B cell (primary cell): Measurements from ENCODE around the gene NBR1. TPM values are rescaled to one million over a fixed set of nuclear protein-coding genes. Genes with fewer than 3 reads are reported as not detected.

Experiments used
- ATAC-seq: fragments of 200-7000 bp; cut with Tn5 transposase; one replicate; pipeline ENCODE4 v1.10.0; 2021; ENCODE audit warnings: low read depth, mild to moderate bottlenecking, moderate number of reproducible peaks, moderate library complexity
- CTCF ChIA-PET: fragments of 350-600 bp; sonication (Branson Sonifier 250); formaldehyde crosslinking; loops from one replicate; lab custom pipeline; 2021; ENCODE audit warnings: antibody characterized with exemption, inconsistent platforms; lab: Charles Lee
- POLR2A ChIA-PET: fragments of 350-600 bp; sonication (Branson Sonifier 250); formaldehyde crosslinking; loops from one replicate; lab custom pipeline; 2021; ENCODE audit warnings: antibody characterized with exemption; lab: Charles Lee
- DNase-seq: peaks from one replicate; pipeline ENCODE4 v3.0.0; 2013
- H2AFZ ChIP-seq: 2 replicates; pipeline ENCODE4 v1.6.1; 2012; ENCODE audit warnings: mild to moderate bottlenecking, low read depth, low read length; ENCODE audit not compliant: insufficient read depth, poor library complexity, severe bottlenecking
- H3K27ac ChIP-seq, 2 donors: 1 replicate in 1 of 2; 2 replicates in 1 of 2; pipeline ENCODE4 v1.5.1; 2012 to 2013; ENCODE audit warnings: low read length in 2 of 2, mild to moderate bottlenecking in 2 of 2, moderate library complexity in 1 of 2
- H3K27me3 ChIP-seq, 4 experiments: fragments of 200-600 bp in 1 of 4; sonication (generic) in 1 of 4; replicated peaks in 1 of 4; 1 replicate in 2 of 4; 2 replicates in 2 of 4; pipeline versions ENCODE4 v1.6.1 to v1.7.0; 2013 to 2016; ENCODE audit warnings: low read length in 3 of 4, mild to moderate bottlenecking in 2 of 4, mixed read lengths in 1 of 4, moderate library complexity in 1 of 4; ENCODE audit not compliant: insufficient read depth in 4 of 4, control insufficient read depth in 3 of 4; ENCODE audit errors: control extremely low read depth in 1 of 4
- H3K36me3 ChIP-seq, 2 experiments: replicated peaks in 1 of 2; 1 replicate in 1 of 2; 2 replicates in 1 of 2; pipeline versions ENCODE4 v1.6.1 to v1.7.1; 2013; ENCODE audit warnings: low read length in 1 of 2; ENCODE audit not compliant: insufficient read depth in 2 of 2, control insufficient read depth in 1 of 2; ENCODE audit errors: control extremely low read depth in 1 of 2, extremely low read depth in 1 of 2
- H3K4me1 ChIP-seq, 2 donors: fragments of 200-600 bp in 1 of 2; sonication (generic) in 1 of 2; 1 replicate in 1 of 2; 2 replicates in 1 of 2; pipeline versions ENCODE4 v1.5.1 to v1.6.1; 2013 to 2017; ENCODE audit warnings: low read length in 2 of 2; ENCODE audit not compliant: control insufficient read depth in 2 of 2, insufficient read depth in 2 of 2
- H3K4me2 ChIP-seq: replicated peaks from 2 replicates; pipeline ENCODE3; 2012; ENCODE audit warnings: mild to moderate bottlenecking, low read depth, low read length; ENCODE audit not compliant: poor library complexity, severe bottlenecking
- H3K4me3 ChIP-seq, 5 experiments: fragments of 200-600 bp in 1 of 5; sonication (generic) in 1 of 5; 1 replicate in 3 of 5; 2 replicates in 2 of 5; pipeline versions ENCODE4 v1.5.1 to v1.7.0; 2011 to 2016; ENCODE audit warnings: low read length in 4 of 5, mild to moderate bottlenecking in 4 of 5, low read depth in 2 of 5, control low read depth in 1 of 5, moderate library complexity in 1 of 5; ENCODE audit not compliant: insufficient read depth in 1 of 5; ENCODE audit errors: control extremely low read depth in 1 of 5, extremely low read depth in 1 of 5
- H3K79me2 ChIP-seq: fragments of 200-600 bp; sonication (generic); one replicate; pipeline ENCODE4 v1.6.0; 2016; ENCODE audit warnings: low read length; ENCODE audit not compliant: control insufficient read depth, insufficient read depth
- H3K9ac ChIP-seq: fragments of 200-600 bp; sonication (generic); 2 replicates; pipeline ENCODE4 v1.6.1; 2017; ENCODE audit warnings: mild to moderate bottlenecking, low read length, moderate library complexity
- H3K9me3 ChIP-seq, 3 donors: one replicate each; pipeline versions ENCODE4 v1.6.1 to v1.7.1; 2013; ENCODE audit warnings: low read length in 2 of 3; ENCODE audit not compliant: control insufficient read depth in 2 of 3, insufficient read depth in 1 of 3; ENCODE audit errors: control extremely low read depth in 1 of 3
- H4K20me1 ChIP-seq: 2 replicates; pipeline ENCODE4 v1.6.0; 2012; ENCODE audit warnings: mild to moderate bottlenecking, low read length; ENCODE audit not compliant: insufficient read depth, control insufficient read depth, poor library complexity, severe bottlenecking
- H3K27ac Mint-ChIP-seq: one replicate; pipeline ENCODE4 v1.8.0; 2021; ENCODE audit warnings: mixed read lengths
- H3K27me3 Mint-ChIP-seq: one replicate; pipeline ENCODE4 v1.8.0; 2021; ENCODE audit warnings: mixed read lengths
- H3K4me1 Mint-ChIP-seq: one replicate; pipeline ENCODE4 v1.8.0; 2021; ENCODE audit warnings: mixed read lengths
- H3K4me3 Mint-ChIP-seq: one replicate; pipeline ENCODE4 v1.8.0; 2021; ENCODE audit warnings: mixed read lengths
- H3K9me3 Mint-ChIP-seq: one replicate; pipeline ENCODE4 v1.8.0; 2022; ENCODE audit warnings: mixed read lengths; ENCODE audit not compliant: insufficient read depth
- EZH2 ChIP-seq: IDR thresholded peaks from 2 replicates; pipeline ENCODE4 v1.6.1; 2012; ENCODE audit warnings: borderline replicate concordance, low read depth, mild to moderate bottlenecking, moderate library complexity, low read length; ENCODE audit not compliant: insufficient read depth, poor library complexity, severe bottlenecking
- WGBS: methylation state at CpG from one replicate; pipeline ENCODE4 v1.1.5; 2013; ENCODE audit warnings: missing lambda C conversion rate; ENCODE audit not compliant: insufficient coverage; 5-methylcytosine and 5-hydroxymethylcytosine counted together
- intact Hi-C: fragments of 100-400 bp; cut with micrococcal nuclease; formaldehyde crosslinking; loops from one replicate; pipeline ENCODE4 v1.10.0; 2022
- polyA plus RNA-seq: library from polyadenylated mRNA; depleted of rRNA; stranded (reverse); fragments of >200 nt; gene quantifications from 2 replicates; pipeline ENCODE4 v1.2.3, GENCODE V29; 2012
- total RNA-seq, 2 donors: library from RNA; stranded (reverse); fragments of 120-200 nt in 1 of 2; gene quantifications; 1 replicate in 1 of 2; 2 replicates in 1 of 2; pipeline versions ENCODE4 v1.2.3 to v1.2.4, GENCODE V29; 2013 to 2022
- TF ChIP-seq, protein P1 (sequence below): fragments of 200-600 bp; IDR thresholded peaks from one replicate; pipeline ENCODE4 v1.8.0; 2022; ENCODE audit warnings: antibody characterized with exemption, mild to moderate bottlenecking

Gene NBR1
- total and polyA plus RNA-seq, 2 donors (not counting 1 experiment from before 2014, with no cell fraction given): 18.8 to 43.9 TPM

DNA sequence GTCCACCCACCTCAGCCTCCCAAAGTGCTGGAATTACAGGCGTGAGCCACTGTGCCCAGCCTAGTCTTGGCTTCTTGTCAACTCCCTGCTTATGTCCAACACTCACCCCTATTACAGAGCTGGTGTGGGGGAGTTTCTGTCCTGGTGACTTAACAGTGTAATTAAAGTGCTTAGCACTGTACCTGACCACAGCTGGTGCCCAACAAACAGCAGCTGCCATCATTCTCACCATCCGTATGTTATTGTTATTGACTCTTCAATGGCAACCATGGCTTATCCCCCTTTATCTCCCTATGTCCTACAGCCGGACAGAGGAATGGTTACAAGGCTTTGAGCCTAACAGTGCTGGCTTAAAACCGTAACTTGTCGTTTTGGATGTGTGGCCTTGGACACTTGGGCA, 28.9 kb upstream of the NBR1 start:
- Histone ChIP-seq H3K79me2 (no peaks in the 10 kb centered on the region), H3K4me1 (peaks cover 0 to 5% of the 10 kb centered on the region in 2 donors), H2AFZ (no peak overlapping the region), H4K20me1 (no peaks in the 10 kb centered on the region), H3K9ac (no peak overlapping the region), H3K9me3 (no peaks in the 10 kb centered on the region), H3K36me3 (peaks cover 1 to 3% of the 10 kb centered on the region in 2 experiments), H3K27me3 (no peaks in the 10 kb centered on the region), H3K4me3 (no peak overlapping the region), H3K4me2 (no peak overlapping the region), H3K27ac (no peak overlapping the region)
- ChIA-PET POLR2A (interaction anchor here (1.0 kb wide), 1 partner anchor 10 kb away, joined by 3 read pairs; no protein-coding TSS in a partner anchor), CTCF (no interaction called here)
- H3K4me1 Mint-ChIP-seq: peaks cover 2% of the 10 kb centered on the region
- intact Hi-C loops: no loop called here
- DNase-seq: no peak
- 100% methylated on average over 1 of the region's 5 CpGs for WGBS
- no peak overlapping the region for H3K27ac Mint-ChIP-seq
- ATAC-seq: no peak
- TF ChIP-seq, protein P1, sequence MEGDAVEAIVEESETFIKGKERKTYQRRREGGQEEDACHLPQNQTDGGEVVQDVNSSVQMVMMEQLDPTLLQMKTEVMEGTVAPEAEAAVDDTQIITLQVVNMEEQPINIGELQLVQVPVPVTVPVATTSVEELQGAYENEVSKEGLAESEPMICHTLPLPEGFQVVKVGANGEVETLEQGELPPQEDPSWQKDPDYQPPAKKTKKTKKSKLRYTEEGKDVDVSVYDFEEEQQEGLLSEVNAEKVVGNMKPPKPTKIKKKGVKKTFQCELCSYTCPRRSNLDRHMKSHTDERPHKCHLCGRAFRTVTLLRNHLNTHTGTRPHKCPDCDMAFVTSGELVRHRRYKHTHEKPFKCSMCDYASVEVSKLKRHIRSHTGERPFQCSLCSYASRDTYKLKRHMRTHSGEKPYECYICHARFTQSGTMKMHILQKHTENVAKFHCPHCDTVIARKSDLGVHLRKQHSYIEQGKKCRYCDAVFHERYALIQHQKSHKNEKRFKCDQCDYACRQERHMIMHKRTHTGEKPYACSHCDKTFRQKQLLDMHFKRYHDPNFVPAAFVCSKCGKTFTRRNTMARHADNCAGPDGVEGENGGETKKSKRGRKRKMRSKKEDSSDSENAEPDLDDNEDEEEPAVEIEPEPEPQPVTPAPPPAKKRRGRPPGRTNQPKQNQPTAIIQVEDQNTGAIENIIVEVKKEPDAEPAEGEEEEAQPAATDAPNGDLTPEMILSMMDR: no peak
- no peak for TF ChIP-seq EZH2
- H3K27me3 Mint-ChIP-seq: no peaks in the 10 kb centered on the region
- no peaks in the 10 kb centered on the region for H3K9me3 Mint-ChIP-seq
- no peak overlapping the region for H3K4me3 Mint-ChIP-seq

DNA sequence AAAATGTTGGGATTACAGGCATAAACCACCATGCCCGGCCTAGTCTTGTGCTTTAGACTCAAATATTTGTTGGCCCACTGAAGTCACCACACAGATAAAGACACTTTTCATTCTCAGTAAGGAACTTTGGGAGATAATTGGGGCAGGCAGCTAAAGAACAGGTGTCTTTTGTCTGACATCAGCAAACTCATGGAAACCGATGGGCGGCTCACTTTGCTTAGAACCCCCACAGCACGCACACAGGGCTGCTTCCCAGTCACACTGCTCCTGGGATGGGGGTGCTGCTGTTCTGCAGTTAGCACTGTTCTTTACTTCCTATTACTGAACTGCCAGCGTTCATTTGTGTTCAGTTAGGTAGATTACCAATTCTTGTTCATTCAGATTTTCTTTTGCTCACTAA, 27.8 kb upstream of the NBR1 start:
- no peak for ATAC-seq

More for the DNA sequence above, 27.8 kb upstream of the NBR1 start:
- Mint-ChIP-seq H3K4me3 (no peak overlapping the region), H3K27me3 (no peaks in the 10 kb centered on the region), H3K27ac (no peak overlapping the region), H3K4me1 (peaks cover 2% of the 10 kb centered on the region), H3K9me3 (no peaks in the 10 kb centered on the region)
- no peak overlapping the region for H3K4me2 ChIP-seq
- 100% methylated on average over 4 of the region's 5 CpGs for WGBS
- TF ChIP-seq, protein P1: no peak
- no peak for TF ChIP-seq EZH2
- DNase-seq: no peak
- H3K27me3 ChIP-seq: no peaks in the 10 kb centered on the region
- CTCF ChIA-PET: no interaction called here
- H4K20me1 ChIP-seq: no peaks in the 10 kb centered on the region
- H3K4me1 ChIP-seq: peaks cover 0 to 5% of the 10 kb centered on the region in 2 donors
- peaks cover 1 to 6% of the 10 kb centered on the region in 2 experiments for H3K36me3 ChIP-seq
- H3K9me3 ChIP-seq: no peaks in the 10 kb centered on the region
- intact Hi-C loops: no loop called here
- no peak overlapping the region for H3K9ac ChIP-seq
- no peak overlapping the region for H3K27ac ChIP-seq
- POLR2A ChIA-PET: no interaction called here
- no peaks in the 10 kb centered on the region for H3K79me2 ChIP-seq
- no peak overlapping the region for H2AFZ ChIP-seq
- H3K4me3 ChIP-seq: no peak overlapping the region
